HG03039 (cell line): ENCODE data around the gene TTC38.
"Not testable (repeated sequence)": the region's sequence is repeated elsewhere in the genome, so short reads cannot be mapped to it uniquely, and the experiment has no call there.

Experiments
- ATAC-seq: cut with Tn5 transposase; IDR thresholded peaks from one replicate; pipeline ENCODE4 v1.9.1; 2021; ENCODE audit warnings: mild to moderate bottlenecking, moderate library complexity; ENCODE audit not compliant: unreplicated experiment

Gene TTC38

GRCh38 chr22:46245511-46245910, 22.3 kb upstream of the TTC38 start:
- ATAC-seq, result no peak

- no peak for ATAC-seq
Measured at GRCh38 chr22:46246178-46246577, 21.6 kb upstream of the TTC38 start.

- ATAC-seq, result no peak
Measured at GRCh38 chr22:46247443-46247975, 20.3 kb upstream of the TTC38 start.

GRCh38 chr22:46250035-46250782, 17.6 kb upstream of the TTC38 start, which contains the start of gene CDPF1:
Gene CDPF1 (minus strand): TSS chr22:46250293. CDS start chr22:46248284, 2,009 bp downstream.
- ATAC-seq, result peak; percentile 74

GRCh38 chr22:46250783-46251125, 17.1 kb upstream of the TTC38 start:
- ATAC-seq, result no peak

- no peak for ATAC-seq
Measured at GRCh38 chr22:46251266-46251665, 16.5 kb upstream of the TTC38 start.

GRCh38 chr22:46251816-46252380, 15.9 kb upstream of the TTC38 start:
- ATAC-seq, result no peak

- no peak for ATAC-seq
Measured at GRCh38 chr22:46256358-46256958, 11.3 kb upstream of the TTC38 start.

GRCh38 chr22:46259374-46259773, 8.4 kb upstream of the TTC38 start:
- no peak for ATAC-seq

GRCh38 chr22:46260038-46260437, 7.8 kb upstream of the TTC38 start:
- ATAC-seq, result no peak

GRCh38 chr22:46262449-46263215, 5.2 kb upstream of the TTC38 start:
- ATAC-seq, result no peak

GRCh38 chr22:46263216-46263590, 4.6 kb upstream of the TTC38 start, which contains the start of gene PKDREJ:
Gene PKDREJ (minus strand): TSS chr22:46263343. CDS start chr22:46263322, 21 bp downstream.
- no peak for ATAC-seq

- not testable (repeated sequence) for ATAC-seq
Measured at GRCh38 chr22:46264520-46264919, 3.3 kb upstream of the TTC38 start.

- not testable (repeated sequence) for ATAC-seq
Measured at GRCh38 chr22:46265627-46266026, 2.2 kb upstream of the TTC38 start.

- ATAC-seq, result no peak
Measured at GRCh38 chr22:46269564-46269963, 1.8 kb downstream of the TTC38 start.

- no peak for ATAC-seq
Measured at GRCh38 chr22:46272196-46272595, 4.4 kb downstream of the TTC38 start.

- ATAC-seq, result no peak
Measured at GRCh38 chr22:46272762-46273431, 5.1 kb downstream of the TTC38 start.

GRCh38 chr22:46273432-46274148, 5.8 kb downstream of the TTC38 start:
- ATAC-seq, result no peak

- ATAC-seq, result no peak
Measured at GRCh38 chr22:46274381-46274780, 6.6 kb downstream of the TTC38 start.
